GM18858 (cell line): ENCODE data around the gene TRAPPC4.
"Not testable (repeated sequence)": the region's sequence is repeated elsewhere in the genome, so short reads cannot be mapped to it uniquely, and the experiment has no call there.

ENCODE experiments used
- ATAC-seq: cut with Tn5 transposase; IDR thresholded peaks from one replicate; pipeline ENCODE4 v1.9.1; 2021; ENCODE audit not compliant: unreplicated experiment

TRAPPC4 gene, protein sequence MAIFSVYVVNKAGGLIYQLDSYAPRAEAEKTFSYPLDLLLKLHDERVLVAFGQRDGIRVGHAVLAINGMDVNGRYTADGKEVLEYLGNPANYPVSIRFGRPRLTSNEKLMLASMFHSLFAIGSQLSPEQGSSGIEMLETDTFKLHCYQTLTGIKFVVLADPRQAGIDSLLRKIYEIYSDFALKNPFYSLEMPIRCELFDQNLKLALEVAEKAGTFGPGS

DNA sequence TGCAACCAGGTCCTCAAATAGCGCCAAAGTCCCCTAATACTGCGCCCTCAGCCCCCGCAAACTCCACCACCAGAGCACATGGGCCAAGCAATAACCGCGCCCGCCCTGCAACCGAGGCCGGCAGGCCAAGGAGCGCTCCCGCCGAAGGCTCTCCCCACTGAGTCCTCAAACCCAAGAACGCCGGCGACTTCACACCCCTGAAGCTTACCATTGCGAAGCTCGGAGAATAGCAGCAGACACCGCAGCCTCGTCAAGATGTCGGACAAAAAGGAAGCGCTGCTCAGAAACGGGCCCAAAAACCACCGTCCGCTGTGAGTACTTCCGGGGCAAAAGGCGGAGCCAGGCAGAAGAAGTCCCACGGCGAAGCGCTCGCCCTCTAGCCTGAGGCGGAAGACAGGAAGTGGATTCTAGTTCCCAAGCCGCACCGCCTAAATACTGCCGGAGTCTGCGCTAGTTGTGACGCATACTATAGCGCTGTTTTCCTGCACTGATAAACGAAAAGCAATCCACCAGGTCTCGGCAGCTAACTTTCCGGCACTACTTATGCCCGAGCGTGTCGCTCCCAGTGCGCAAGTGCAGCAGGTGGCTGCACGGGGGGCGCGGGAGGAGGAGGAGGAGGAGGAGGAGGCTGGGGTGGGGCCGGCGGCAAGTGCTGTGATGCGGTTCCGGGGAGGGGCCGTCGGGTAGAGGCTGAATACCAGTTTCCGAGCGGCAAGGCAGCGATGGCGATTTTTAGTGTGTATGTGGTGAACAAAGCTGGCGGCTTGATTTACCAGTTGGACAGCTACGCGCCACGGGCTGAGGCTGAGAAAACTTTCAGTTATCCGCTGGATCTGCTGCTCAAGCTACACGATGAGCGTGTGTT lies at the start of gene TRAPPC4, which contains the start of gene RPS25:
TSS of gene TRAPPC4 (plus strand) at position 693 of the 865 bp plus-strand sequence. CDS start at position 723, 30 bp downstream.
TSS of gene RPS25 (minus strand) at position 270 of the 865 bp plus-strand sequence. CDS start at position 211, 59 bp downstream.
- peak; percentile 68 for ATAC-seq

DNA sequence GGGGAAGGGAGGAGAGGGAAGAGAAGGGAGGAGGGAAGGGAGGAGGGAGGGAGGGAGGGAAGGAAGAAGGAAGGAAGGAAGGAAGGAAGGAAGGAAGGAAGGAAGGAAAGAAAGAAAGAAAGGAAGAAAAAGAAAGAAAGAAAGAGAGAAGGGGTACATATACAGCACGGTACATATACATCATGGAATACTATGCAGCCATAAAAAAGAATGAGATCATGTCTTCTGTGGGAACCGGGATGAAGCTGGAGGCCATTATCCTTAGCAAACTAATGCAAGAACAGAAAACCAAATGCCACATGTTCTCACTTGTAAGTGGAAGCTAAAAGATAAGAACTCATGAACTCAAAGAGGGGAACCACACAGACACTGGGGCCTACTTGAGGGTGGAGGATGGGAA lies 49.1 kb upstream of the TRAPPC4 start:
- ATAC-seq: not testable (repeated sequence)

DNA sequence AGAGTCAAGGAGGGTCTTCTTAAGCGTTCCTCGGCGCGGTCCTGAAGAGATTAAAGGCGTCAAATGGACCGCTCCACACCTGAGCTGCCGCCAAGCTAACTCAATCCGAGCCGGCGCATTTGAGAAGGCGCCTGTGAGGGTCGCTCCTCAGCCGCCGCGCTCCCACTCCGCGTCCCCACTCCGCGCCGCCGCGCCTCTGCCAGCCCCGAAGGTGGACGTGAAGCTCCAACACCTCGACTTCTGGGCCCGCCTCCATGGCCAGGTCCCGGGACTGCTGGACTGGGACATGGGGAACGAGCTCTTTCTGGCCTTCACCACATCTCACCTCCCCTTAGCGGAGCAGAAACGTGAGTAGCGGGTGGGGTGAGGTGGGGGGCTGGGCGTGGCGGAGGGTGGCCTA lies 46.9 kb upstream of the TRAPPC4 start, which contains the start of gene FOXR1:
TSS of gene FOXR1 (plus strand) at position 116 of the 400 bp plus-strand sequence. CDS start at position 287, 171 bp downstream.
- no peak for ATAC-seq

DNA sequence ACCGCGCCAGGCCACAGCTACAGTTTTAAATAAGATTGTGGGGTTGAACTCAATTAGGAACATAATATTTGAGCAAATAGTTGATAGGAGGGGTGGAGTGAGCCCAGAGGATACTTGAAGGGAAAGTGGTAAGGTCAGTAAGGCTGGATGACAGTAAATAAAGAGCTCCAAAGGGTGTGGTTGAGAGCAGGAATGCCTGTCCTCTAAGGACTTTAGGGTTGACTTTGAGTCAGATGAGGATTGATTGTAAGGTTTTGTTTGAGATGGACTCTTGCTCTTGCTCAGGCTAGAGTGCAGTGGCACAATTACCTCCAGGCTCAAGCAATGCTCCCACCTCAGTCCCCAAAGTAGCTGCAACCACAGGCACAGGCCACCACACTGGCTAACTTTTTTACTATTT lies 44.6 kb upstream of the TRAPPC4 start:
- ATAC-seq: no peak

DNA sequence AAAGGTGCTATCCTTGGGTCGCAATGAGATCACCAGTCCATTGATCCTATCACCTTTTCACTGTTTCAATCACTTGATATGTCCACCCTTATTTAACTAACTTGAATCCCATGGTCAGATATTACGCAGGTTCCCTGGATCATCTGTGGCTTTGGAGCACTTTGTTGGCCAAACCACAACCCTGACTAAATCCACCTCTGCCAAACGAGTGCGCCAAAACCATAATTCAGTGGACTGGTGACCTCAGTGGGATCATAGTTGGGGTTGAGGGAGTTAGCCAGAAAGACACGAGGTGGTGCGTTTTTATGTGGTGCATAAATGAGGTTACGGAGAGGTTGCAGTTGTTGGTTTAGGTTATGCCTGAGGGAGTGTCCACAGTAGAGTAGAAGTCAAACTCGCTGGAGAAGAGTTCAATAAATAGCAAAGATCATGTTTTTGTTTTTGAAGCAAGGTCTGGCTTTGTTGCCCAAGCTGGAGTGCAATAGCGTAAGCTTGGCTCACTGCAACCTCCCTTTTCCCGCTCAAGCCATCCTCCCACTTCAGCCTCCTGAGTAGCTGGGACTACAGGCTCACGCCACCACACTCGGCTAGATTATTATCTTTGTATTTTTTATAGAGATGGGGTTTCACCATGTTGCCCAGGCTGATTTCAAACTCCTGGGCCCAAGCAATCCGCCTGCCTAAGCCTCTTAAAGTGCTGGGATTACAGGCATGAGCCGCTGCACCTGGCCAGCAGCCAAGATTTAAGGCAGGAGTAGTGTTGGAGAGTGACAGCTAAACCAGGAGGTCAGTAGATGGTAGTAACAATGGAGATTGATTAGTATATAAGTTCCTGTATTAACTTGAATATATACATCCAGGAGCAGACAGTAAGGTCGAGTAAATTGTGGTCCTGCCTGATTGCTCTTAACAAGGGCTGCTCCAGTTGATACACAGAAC lies 42.5 kb upstream of the TRAPPC4 start:
- no peak for ATAC-seq

DNA sequence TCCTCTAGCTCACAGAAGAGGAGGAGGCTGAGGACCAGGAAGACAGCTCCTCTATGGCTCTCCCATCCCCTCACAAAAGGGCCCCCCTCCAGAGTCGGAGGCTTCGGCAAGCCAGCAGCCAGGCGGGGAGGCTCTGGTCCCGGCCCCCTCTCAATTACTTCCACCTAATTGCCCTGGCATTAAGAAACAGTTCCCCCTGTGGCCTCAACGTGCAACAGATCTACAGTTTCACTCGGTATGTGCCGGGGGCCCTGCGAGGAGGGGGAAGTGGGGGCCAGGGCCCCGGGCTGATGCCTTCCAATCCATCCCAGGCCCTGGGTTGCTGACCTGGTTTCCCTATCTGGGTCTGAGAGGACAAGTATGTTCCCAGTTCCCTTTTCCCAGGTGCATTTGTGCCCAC lies 39.1 kb upstream of the TRAPPC4 start:
- ATAC-seq: no peak

DNA sequence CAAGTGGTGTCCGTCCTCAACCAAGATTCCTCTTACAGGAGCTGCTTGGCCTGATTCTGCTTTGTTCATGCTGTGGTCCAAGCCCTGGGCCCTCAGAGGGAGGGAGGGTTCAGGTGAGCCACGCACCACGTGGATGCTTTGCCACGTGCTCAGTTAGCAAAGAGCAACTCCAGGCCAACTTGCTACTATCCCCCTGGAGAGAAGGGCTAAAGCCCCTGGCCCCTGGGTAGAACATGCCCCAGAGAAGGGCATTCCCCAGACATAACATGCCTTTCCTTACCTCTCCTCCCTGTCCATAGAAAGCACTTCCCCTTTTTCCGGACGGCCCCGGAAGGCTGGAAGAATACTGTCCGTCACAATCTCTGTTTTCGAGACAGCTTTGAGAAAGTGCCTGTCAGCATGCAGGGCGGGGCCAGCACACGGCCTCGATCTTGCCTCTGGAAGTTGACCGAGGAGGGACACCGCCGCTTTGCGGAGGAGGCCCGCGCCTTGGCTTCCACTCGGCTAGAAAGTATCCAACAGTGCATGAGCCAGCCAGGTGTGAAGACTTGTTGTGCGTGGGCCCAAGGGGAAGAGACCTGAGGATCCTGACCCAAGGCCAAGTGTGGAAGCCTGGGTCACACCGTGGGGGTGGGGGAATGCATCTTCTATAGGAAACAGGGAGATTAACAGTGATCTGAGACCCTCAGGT lies 38.2 kb upstream of the TRAPPC4 start:
- no peak for ATAC-seq

DNA sequence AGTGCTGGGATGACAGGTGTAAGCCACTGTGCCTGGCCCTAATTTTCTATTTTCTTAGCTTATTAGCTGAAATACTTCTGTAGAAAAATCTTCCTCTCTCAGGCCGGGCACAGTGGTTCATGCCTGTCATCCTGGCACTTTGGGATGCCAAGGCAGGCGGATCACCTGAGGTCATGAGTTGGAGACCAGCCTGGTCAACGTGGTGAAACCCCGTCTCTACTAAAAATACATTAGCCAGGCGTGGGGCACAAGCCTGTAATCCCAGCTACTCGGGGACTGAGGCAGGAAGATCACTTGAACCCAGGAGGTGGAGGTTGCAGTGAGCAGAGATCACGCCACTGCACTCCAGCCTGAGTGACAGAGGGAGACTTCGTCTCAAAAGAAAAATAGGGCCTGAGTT lies 34.2 kb upstream of the TRAPPC4 start:
- not testable (repeated sequence) for ATAC-seq

DNA sequence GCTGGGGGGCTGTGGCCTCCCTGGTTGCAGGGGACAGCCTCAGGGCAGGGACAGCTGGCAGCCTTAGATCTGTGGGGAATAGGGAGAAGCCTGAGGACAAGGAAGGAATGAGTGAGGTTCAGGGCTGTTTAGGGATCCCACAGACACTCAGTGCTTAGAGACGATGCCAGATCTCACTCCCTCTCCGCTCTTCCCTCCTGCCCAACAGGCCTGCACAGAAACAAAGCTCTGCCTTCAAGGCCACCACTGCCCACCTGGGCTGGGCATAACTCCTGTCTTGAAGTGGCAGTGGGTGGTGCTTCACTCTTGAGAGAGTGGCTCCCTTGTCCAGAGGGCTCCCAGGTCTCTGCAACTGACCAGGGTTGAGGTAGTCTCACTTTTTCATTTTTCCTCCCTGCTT lies 33.7 kb upstream of the TRAPPC4 start:
- ATAC-seq: no peak

DNA sequence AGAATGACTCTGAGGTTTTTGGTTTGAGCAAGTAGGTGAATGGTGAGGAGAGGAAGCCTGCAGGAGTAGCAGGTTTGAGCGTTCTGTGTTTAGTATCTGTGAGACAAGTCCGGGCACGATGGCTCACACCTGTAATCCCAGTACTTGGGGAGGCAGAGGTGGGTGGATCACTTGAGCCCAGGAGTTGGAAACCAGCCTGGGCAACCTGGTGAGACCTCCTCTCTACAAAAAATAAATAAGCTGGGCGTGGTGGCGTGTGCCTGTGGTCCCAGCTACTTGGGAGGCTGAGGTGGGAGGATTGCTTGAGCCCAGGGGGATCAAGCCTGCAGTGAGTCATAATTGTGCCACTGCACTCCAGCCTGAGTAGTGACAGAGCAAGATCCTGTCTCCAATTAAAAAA lies 30.3 kb upstream of the TRAPPC4 start:
- no peak for ATAC-seq

DNA sequence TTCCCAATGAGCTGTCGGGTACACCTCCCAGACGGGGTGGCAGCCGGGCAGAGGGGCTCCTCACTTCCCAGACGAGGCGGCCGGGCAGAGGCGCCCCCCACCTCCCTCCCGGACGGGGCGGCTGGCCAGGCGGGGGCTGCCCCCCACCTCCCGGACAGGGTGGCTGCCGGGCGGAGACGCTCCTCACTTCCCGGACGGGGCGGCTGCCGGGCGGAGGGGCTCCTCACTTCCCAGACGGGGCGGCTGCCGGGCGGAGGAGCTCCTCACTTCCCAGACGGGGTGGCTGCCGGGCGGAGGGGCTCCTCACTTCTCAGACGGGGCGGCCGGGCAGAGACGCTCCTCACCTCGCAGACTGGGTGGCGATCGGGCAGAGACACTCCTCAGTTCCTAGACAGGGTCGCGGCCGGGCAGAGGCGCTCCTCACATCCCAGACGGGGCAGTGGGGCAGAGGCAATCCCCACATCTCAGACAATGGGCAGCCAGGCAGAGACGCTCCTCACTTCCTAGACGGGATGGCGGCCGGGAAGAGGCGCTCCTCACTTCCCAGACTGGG lies 27.0 kb upstream of the TRAPPC4 start:
- ATAC-seq: not testable (repeated sequence)

DNA sequence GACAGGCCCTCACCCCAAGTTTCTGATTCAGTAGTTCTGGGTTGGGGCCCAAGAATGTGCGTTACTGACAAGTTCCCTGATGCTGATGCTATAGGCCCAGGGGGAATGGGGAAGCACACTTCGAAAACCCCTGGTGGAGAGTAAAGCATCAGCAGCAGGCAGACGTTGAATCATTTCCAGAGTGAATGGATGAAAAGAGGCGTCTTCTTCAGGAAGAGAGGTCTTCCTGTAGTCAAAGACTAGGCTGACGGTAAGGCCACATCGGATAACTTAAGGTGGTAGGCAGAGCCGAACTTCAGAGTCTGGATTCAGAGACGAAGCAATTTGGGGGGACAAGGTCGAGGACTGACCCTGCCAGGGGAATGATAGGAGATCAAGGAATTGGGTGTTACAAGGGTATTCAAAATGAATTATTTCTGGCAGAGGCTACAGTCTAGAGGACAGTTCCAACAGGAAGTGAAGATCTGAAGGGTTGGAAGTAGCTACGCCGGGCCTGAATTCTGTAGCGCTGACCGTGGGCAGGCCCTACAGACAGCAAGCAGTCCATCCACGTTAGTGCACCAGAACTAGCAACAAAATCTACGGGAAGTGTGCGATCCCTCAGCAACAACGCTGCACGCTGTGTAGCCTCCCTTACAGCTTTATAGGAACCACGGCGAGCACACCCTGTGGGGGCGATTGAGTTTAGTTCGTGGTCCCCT lies 21.5 kb upstream of the TRAPPC4 start:
- ATAC-seq: no peak

DNA sequence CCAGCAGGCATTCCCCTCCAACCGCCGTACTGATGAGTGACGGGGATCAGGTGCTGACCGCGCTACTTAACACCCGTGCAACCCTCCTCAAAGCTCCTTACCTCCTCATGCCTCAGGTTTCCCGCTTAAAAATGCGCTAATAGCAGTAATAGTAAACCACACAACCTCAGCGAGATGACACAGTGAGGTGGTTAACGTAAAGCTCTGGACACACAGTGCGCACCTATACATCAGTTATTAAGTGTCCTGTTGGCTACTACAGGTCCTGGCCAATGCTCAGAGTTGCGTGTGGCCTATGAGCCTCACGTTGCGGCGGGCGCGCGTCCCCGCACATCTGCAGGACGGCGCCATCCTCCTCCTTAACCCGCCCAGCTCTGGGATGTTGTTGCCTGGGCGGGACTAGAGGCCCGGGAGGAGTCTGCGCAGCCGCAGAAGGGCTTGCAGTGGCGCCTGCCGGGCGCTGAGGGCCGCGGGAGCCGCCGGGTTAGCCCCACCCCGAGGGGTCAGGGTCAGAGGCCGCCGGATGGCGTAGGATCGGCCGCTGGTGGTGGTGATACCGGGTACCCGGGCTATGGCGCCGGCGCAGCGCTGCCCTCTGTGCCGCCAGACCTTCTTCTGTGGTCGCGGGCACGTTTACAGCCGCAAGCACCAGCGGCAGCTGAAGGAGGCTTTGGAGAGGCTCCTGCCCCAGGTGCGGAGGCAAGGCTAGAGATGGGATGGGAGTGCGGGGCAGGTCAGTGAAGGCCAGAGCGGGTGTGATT lies 20.8 kb upstream of the TRAPPC4 start, which contains the start of gene CENATAC:
TSS of gene CENATAC (plus strand) at position 512 of the 761 bp plus-strand sequence. CDS start at position 572, 60 bp downstream.
- ATAC-seq: peak; percentile 65

DNA sequence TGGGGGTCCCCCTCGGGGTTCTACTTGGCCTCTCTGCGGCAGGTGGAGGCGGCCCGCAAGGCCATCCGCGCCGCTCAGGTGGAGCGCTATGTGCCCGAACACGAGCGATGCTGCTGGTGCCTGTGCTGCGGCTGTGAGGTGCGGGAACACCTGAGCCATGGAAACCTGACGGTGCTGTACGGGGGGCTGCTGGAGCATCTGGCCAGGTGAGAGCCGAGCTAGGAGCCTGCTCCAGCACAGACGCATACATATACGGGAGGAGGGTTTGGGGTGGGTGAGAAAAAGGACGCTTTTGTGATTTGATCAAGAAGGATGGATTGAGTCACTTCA lies 20.2 kb upstream of the TRAPPC4 start:
- no peak for ATAC-seq

DNA sequence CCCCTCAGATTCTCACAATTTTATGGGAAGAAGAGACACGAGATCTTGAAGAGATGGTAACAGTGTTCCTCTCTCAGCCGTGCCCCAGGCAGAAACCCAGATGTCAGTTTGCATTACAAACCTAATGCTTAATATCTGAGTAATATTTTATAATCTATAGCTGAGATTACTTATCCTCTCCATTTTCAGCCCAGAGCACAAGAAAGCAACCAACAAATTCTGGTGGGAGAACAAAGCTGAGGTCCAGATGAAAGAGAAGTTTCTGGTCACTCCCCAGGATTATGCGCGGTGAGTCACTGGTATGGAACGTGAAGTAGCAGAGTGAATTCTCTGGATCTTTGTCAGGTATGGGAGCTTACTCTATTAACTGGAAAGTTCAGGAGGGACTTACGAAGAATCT lies 19.7 kb upstream of the TRAPPC4 start:
- ATAC-seq: no peak

DNA sequence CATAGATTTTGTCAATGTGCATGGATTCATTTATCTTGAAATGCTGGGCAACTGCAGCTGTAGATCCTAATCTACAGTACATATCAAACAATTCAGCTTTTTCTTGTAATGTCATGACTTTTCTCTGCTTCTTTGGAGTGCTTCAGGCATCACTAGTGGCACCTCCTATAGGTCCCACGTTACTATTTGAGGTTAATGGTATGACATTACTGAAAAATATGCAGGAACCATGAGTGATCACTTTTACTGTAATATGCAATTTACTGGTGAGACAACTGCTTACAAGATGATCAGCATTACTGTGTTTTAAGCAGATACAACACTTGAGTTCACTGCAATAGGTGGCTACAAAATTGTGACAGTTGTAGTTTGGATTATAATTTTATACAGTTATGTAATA lies 17.7 kb upstream of the TRAPPC4 start:
- ATAC-seq: no peak

DNA sequence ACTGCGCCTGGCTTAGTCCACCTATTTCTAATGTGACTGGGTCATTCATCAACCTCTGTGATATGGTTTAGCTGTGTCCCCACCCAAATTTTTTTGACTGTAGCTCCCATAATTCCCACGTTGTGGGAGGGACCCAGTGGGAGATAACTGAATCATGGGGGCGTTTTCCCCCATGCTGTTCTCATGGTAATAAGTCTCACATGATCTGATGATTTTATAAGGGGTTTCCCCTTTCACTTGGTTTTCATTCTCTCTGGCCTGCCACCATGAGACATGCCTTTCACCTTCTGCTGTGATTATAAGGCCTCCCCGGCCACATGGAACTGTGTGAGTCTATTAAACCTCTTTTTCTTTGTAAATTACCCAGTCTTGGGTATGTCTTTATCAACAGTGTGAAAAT lies 11.9 kb upstream of the TRAPPC4 start:
- ATAC-seq: no peak

DNA sequence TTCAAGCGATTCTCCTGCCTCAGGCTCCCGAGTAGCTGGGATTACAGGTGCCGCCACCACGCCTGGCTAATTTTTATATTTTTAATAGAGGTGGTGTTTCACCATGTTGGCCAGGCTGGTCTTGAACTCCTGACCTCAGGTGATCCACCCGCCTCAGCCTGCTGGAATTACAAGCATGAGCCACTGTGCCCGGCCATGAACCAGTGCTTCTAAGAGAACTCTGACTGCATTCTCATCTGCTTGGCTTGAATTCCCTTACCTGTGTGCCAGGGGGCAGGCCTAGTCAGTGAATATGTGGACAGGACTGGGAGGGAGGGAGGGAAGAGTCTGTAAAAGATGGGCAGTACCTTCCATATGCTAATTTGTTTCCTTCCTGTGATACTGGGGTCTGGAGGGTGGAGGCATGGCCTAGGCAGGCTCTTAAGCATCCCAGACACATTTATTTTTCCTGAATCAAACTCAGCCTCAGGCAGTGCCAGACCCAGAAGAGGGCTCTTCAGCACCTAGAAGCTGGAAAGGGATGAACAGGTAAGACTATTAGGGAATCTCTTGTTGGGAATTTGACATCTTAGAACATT lies 7.0 kb upstream of the TRAPPC4 start:
- no peak for ATAC-seq
